HepG2 (cell line): ENCODE results near the gene CIART. TPM values are rescaled to one million over a fixed set of nuclear protein-coding genes. Genes with fewer than 3 reads are reported as not detected.

ENCODE experiments used
- ATAC-seq: fragments of 200-7000 bp; cut with Tn5 transposase; 3 replicates; pipeline ENCODE4 v1.9.1; 2020; ENCODE audit warnings: mild to moderate bottlenecking, moderate library complexity
- BruUV-seq: library from RNA; stranded (reverse); fragments of 400-500 nt; replicated peaks from 2 replicates; lab custom pipeline; 2021; lab: Mats Ljungman, UMichigan
- CTCF ChIA-PET: fragments of 300-600 bp; formaldehyde crosslinking; extraction: SDS; loops from one replicate; lab custom pipeline; 2021; ENCODE audit warnings: low total read pairs, inconsistent platforms, low intra/inter-chr PET ratio; lab: Yijun Ruan, JAX
- POLR2A ChIA-PET: fragments of 350-600 bp; sonication (Branson Sonifier 250); formaldehyde crosslinking; loops from one replicate; lab custom pipeline; 2020; ENCODE audit warnings: antibody characterized with exemption, inconsistent platforms; lab: Yijun Ruan, JAX
- DNase-seq: peaks from one replicate; pipeline ENCODE4 v3.0.0-alpha.2; 2015; ENCODE audit warnings: low spot score
- FAIRE-seq: peaks from 3 replicates; lab custom pipeline; 2011; peaks lifted over from hg19 to GRCh38; lab: Jason Lieb, UNC
- H2AFZ ChIP-seq: one replicate; pipeline ENCODE4 v1.6.1; 2011; ENCODE audit warnings: low read length, inconsistent platforms
- H3K27ac ChIP-seq: fragments of 300-600 bp; 3 replicates; pipeline ENCODE4 v1.8.0; 2011; ENCODE audit warnings: mixed run types, mild to moderate bottlenecking, mixed read lengths, low read length, inconsistent platforms; ENCODE audit not compliant: insufficient read depth; ENCODE audit errors: extremely low read length
- H3K27me3 ChIP-seq, 2 experiments: fragments of 200-600 bp in 1 of 2; 2 replicates in 1 of 2; 3 replicates in 1 of 2; pipeline versions ENCODE4 v1.6.0 to v1.8.0; 2011; ENCODE audit warnings: low read length in 2 of 2, mild to moderate bottlenecking in 2 of 2, moderate library complexity in 2 of 2, inconsistent platforms in 1 of 2; ENCODE audit not compliant: insufficient read depth in 2 of 2, control insufficient read depth in 1 of 2
- H3K36me3 ChIP-seq, 2 experiments: fragments of 200-600 bp in 1 of 2; replicated peaks in 1 of 2; 2 replicates in 1 of 2; 3 replicates in 1 of 2; pipeline versions ENCODE4 v1.5.1 to v1.8.0; 2011; ENCODE audit warnings: low read length in 2 of 2, inconsistent platforms in 1 of 2; ENCODE audit not compliant: insufficient read depth in 2 of 2, control insufficient read depth in 1 of 2
- H3K4me1 ChIP-seq: 2 replicates; pipeline ENCODE4 v1.5.1; 2012; ENCODE audit warnings: low read length, inconsistent platforms; ENCODE audit not compliant: insufficient read depth
- H3K4me2 ChIP-seq: 2 replicates; pipeline ENCODE4 v1.6.0; 2011; ENCODE audit warnings: low read depth, low read length, inconsistent platforms
- H3K4me3 ChIP-seq, 3 experiments: fragments of 200-600 bp in 1 of 3; sonication (generic), shearing (Covaris generic) in 1 of 3; replicated peaks in 1 of 3; 2 replicates each; pipeline ENCODE4 v1.5.1; 2011 to 2016; ENCODE audit warnings: low read length in 3 of 3, inconsistent platforms in 2 of 3, low read depth in 2 of 3, mild to moderate bottlenecking in 2 of 3, control low read depth in 1 of 3, mixed read lengths in 1 of 3; ENCODE audit not compliant: insufficient read depth in 1 of 3
- H3K79me2 ChIP-seq: one replicate; pipeline ENCODE4 v1.6.1; 2011; ENCODE audit warnings: low read length, inconsistent platforms; ENCODE audit not compliant: insufficient read depth
- H3K9ac ChIP-seq: 2 replicates; pipeline ENCODE4 v1.6.0; 2011; ENCODE audit warnings: mild to moderate bottlenecking, low read depth, low read length, inconsistent platforms; ENCODE audit not compliant: insufficient read depth
- H3K9me3 ChIP-seq: 2 replicates; pipeline ENCODE4 v1.5.1; 2012; ENCODE audit warnings: mild to moderate bottlenecking, low read length
- H4K20me1 ChIP-seq: 2 replicates; pipeline ENCODE4 v1.6.0; 2011; ENCODE audit warnings: inconsistent platforms, mild to moderate bottlenecking, low read length, moderate library complexity; ENCODE audit not compliant: insufficient read depth
- BRD4 ChIP-seq: sonication (generic); formaldehyde crosslinking; IDR thresholded peaks from 2 replicates; pipeline ENCODE4 v1.4.0; 2020; ENCODE audit warnings: missing genetic modification reagents
- CREM ChIP-seq, 2 experiments: sonication (generic) in 1 of 2; formaldehyde crosslinking in 1 of 2; IDR thresholded peaks; 2 replicates each; pipeline versions ENCODE4 v1.4.0 to v1.6.1; 2016 to 2020; ENCODE audit warnings: antibody characterized with exemption in 1 of 2, mild to moderate bottlenecking in 1 of 2, missing genetic modification reagents in 1 of 2
- CSRNP1 ChIP-seq: sonication (generic); formaldehyde crosslinking; IDR thresholded peaks from 2 replicates; pipeline ENCODE4 v1.8.1; 2023; ENCODE audit warnings: mild to moderate bottlenecking, missing genetic modification reagents
- HMG20B ChIP-seq: conservative IDR thresholded peaks from 2 replicates; pipeline ENCODE4 v1.6.1; 2016; ENCODE audit warnings: missing genetic modification reagents, missing compliant biosample characterization
- MBD4 ChIP-seq: IDR thresholded peaks from 2 replicates; pipeline ENCODE4 v1.6.1; 2012; ENCODE audit warnings: low read length, inconsistent platforms, borderline replicate concordance
- NONO ChIP-seq, 2 experiments: fragments of 450-650 bp in 1 of 2; sonication (generic) in 1 of 2; formaldehyde crosslinking in 1 of 2; IDR thresholded peaks in 1 of 2; conservative IDR thresholded peaks in 1 of 2; 2 replicates each; pipeline versions ENCODE4 v1.6.1 to v1.8.0; 2017 to 2022; ENCODE audit warnings: mild to moderate bottlenecking in 1 of 2, missing genetic modification reagents in 1 of 2, moderate library complexity in 1 of 2
- SMARCC2 ChIP-seq: fragments of 450-650 bp; IDR thresholded peaks from 2 replicates; pipeline ENCODE4 v1.6.1; 2017; ENCODE audit warnings: antibody characterized with exemption, mild to moderate bottlenecking
- TOPORS ChIP-seq: sonication (generic); formaldehyde crosslinking; IDR thresholded peaks from 2 replicates; pipeline ENCODE4 v1.8.0; 2023; ENCODE audit warnings: mild to moderate bottlenecking, missing genetic modification reagents
- ZBTB7B ChIP-seq: sonication (generic); formaldehyde crosslinking; IDR thresholded peaks from 2 replicates; pipeline ENCODE4 v1.4.0; 2020; ENCODE audit warnings: missing genetic modification reagents
- ZNF670 ChIP-seq: sonication (generic); formaldehyde crosslinking; IDR thresholded peaks from 2 replicates; pipeline ENCODE4 v1.8.0; 2022; ENCODE audit warnings: mild to moderate bottlenecking, missing genetic modification reagents, borderline replicate concordance
- WGBS: methylation state at CpG from one replicate; pipeline ENCODE4 v1.1.6; 2017; ENCODE audit warnings: low lambda C conversion rate; 5-methylcytosine and 5-hydroxymethylcytosine counted together
- in situ Hi-C: cut with HindIII; loops from 2 replicates; pipeline ENCODE4 v1.10.0; 2017; ENCODE audit warnings: low pct_unique_long_range_greater_than_20kb; ENCODE audit not compliant: extremely low pct_ligation_motif_present
- intact Hi-C: fragments of 100-400 bp; cut with micrococcal nuclease; formaldehyde crosslinking; loops from one replicate; pipeline ENCODE4 v1.10.0; 2022; ENCODE audit not compliant: unreplicated experiment
- polyA plus RNA-seq, 8 experiments: library from polyadenylated mRNA; depleted of rRNA in 3 of 8; stranded (reverse) in 7 of 8; unstranded in 1 of 8; fragments of >200 nt; fragmentation: Illumina TruSeq in 4 of 8; extraction: Trizol in 4 of 8; gene quantifications; 2 replicates each; pipeline versions ENCODE4 v1.2.1 to v1.2.3, GENCODE V29; 2011 to 2016; ENCODE audit warnings: low read depth in 4 of 8, missing spikeins in 1 of 8, mixed read lengths in 1 of 8; ENCODE audit not compliant: insufficient read depth in 1 of 8
- total RNA-seq, 5 experiments: library from RNA; depleted of rRNA; stranded (reverse); fragments of >200 nt; fragmentation: Illumina TruSeq; extraction: Trizol; gene quantifications; 2 replicates each; pipeline ENCODE4 v1.2.3, GENCODE V29; 2016; ENCODE audit warnings: low read depth in 1 of 5
- TF ChIP-seq, protein P1 (sequence below): sonication (generic); formaldehyde crosslinking; IDR thresholded peaks from 2 replicates; pipeline ENCODE4 v1.9.0; 2021; ENCODE audit warnings: missing genetic modification reagents, borderline replicate concordance
- TF ChIP-seq, protein P2 (sequence below): sonication (generic); formaldehyde crosslinking; IDR thresholded peaks from 2 replicates; pipeline ENCODE4 v1.4.0; 2020; ENCODE audit warnings: missing genetic modification reagents, borderline replicate concordance

Gene CIART
- total and polyA plus RNA-seq, 2 of the 13 experiments (the other 11 are each of a cell fraction or from before 2014, with no cell fraction given), result 0.58 TPM; not detected in 1

DNA sequence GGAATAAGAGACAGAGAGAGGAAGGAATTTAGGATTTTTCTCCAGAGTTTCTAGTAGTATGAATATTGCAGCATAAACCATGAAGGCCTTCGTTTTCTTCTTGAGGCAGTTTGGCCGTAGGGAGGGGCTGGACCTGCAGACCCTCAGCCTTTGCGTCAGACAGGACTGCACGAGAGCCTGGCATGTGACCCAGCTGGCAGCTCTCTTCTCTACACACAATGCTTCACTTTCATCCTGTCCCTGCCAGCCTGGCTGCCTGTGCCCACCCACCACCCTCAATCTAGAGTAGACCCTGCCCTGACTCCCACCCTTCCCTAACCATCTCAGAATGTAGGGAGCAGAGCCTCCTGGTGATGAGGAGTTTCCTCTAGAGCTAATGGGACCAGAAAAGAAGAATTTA lies 23.1 kb upstream of the CIART start:
- Histone ChIP-seq H3K9ac (peak overlapping the region; percentile 47; the same call in 1 of the 2 replicates), H3K4me2 (peak overlapping the region; percentile 98), H3K9me3 (no peaks in the 10 kb centered on the region), H3K27ac (peak overlapping the region; percentile 73), H3K27me3 (no peaks in the 10 kb centered on the region; a peak in 1 of 5 replicates), H3K4me3 (peak overlapping the region; percentile 42 to 78 (median 53)), H4K20me1 (no peaks in the 10 kb centered on the region), H3K36me3 (peaks cover 0 to 1% of the 10 kb centered on the region in 2 experiments; a peak in 2 of 5 replicates), H3K79me2 (no peaks in the 10 kb centered on the region)
- ATAC-seq (no peak), FAIRE-seq (no peak)
- no TSS peak for BruUV-seq
- ChIA-PET POLR2A (interaction anchor here (0.9 to 5.0 kb wide), 3 partner anchors 9 to 105 kb away, joined by 3 to 32 read pairs (median 4); partner anchors contain the start of genes APH1A and RPRD2), CTCF (no interaction called here)
- in situ Hi-C loops, result loop anchor here (5.0 to 10.0 kb wide), 3 partner anchors 38 to 276 kb away; no protein-coding TSS in a partner anchor
- no peak for TF ChIP-seq CSRNP1
- TF ChIP-seq, protein P1, sequence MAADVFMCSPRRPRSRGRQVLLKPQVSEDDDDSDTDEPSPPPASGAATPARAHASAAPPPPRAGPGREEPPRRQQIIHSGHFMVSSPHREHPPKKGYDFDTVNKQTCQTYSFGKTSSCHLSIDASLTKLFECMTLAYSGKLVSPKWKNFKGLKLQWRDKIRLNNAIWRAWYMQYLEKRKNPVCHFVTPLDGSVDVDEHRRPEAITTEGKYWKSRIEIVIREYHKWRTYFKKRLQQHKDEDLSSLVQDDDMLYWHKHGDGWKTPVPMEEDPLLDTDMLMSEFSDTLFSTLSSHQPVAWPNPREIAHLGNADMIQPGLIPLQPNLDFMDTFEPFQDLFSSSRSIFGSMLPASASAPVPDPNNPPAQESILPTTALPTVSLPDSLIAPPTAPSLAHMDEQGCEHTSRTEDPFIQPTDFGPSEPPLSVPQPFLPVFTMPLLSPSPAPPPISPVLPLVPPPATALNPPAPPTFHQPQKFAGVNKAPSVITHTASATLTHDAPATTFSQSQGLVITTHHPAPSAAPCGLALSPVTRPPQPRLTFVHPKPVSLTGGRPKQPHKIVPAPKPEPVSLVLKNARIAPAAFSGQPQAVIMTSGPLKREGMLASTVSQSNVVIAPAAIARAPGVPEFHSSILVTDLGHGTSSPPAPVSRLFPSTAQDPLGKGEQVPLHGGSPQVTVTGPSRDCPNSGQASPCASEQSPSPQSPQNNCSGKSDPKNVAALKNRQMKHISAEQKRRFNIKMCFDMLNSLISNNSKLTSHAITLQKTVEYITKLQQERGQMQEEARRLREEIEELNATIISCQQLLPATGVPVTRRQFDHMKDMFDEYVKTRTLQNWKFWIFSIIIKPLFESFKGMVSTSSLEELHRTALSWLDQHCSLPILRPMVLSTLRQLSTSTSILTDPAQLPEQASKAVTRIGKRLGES, result no peak
- TF ChIP-seq CREM (IDR thresholded peaks at IDR 0.05), result no peak
- no peak for TF ChIP-seq CREM (CRISPR knock-in tag; IDR thresholded peaks at IDR 0.05)
- TF ChIP-seq SMARCC2, result no peak
- TF ChIP-seq BRD4 (CRISPR knock-in tag), result no peak
- TF ChIP-seq, protein P2, sequence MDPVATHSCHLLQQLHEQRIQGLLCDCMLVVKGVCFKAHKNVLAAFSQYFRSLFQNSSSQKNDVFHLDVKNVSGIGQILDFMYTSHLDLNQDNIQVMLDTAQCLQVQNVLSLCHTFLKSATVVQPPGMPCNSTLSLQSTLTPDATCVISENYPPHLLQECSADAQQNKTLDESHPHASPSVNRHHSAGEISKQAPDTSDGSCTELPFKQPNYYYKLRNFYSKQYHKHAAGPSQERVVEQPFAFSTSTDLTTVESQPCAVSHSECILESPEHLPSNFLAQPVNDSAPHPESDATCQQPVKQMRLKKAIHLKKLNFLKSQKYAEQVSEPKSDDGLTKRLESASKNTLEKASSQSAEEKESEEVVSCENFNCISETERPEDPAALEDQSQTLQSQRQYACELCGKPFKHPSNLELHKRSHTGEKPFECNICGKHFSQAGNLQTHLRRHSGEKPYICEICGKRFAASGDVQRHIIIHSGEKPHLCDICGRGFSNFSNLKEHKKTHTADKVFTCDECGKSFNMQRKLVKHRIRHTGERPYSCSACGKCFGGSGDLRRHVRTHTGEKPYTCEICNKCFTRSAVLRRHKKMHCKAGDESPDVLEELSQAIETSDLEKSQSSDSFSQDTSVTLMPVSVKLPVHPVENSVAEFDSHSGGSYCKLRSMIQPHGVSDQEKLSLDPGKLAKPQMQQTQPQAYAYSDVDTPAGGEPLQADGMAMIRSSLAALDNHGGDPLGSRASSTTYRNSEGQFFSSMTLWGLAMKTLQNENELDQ (CRISPR knock-in tag), result no peak
- TF ChIP-seq HMG20B (CRISPR knock-in tag), result no peak
- TF ChIP-seq TOPORS (CRISPR knock-in tag), result no peak
- no peak for TF ChIP-seq ZBTB7B (CRISPR knock-in tag)
- TF ChIP-seq MBD4, result no peak
- TF ChIP-seq ZNF670 (CRISPR knock-in tag), result no peak
- TF ChIP-seq NONO (IDR thresholded peaks at IDR 0.05), result no peak
- no peak for TF ChIP-seq NONO (CRISPR knock-in tag; conservative IDR thresholded peaks at IDR 0.05)
- TF ChIP-seq, all 625 proteins: peak for 0
- Histone ChIP-seq H2AFZ (no peak overlapping the region), H3K4me1 (peaks cover 45% of the 10 kb centered on the region)
- intact Hi-C loops, result loop anchor here (10.0 kb wide), 1 partner anchor 296 kb away; no protein-coding TSS in a partner anchor
- WGBS, result 8% methylated on average over 2 of the region's 4 CpGs
- DNase-seq, result no peak
